Neural crest cell (in vitro differentiated cells): ENCODE data around the gene CDR2. TPM values are rescaled to one million over a fixed set of nuclear protein-coding genes. Genes with fewer than 3 reads are reported as not detected.
"Not testable (repeated sequence)": the region's sequence is repeated elsewhere in the genome, so short reads cannot be mapped to it uniquely, and the experiment has no call there.

Experiments used
- DNase-seq: peaks from one replicate; pipeline ENCODE4 v3.0.0; 2021; ENCODE audit warnings: low read depth, mixed read lengths, low spot score
- H3K27ac Mint-ChIP-seq: one replicate; pipeline ENCODE4 v1.8.0; 2021; ENCODE audit warnings: mild to moderate bottlenecking, mixed read lengths; ENCODE audit not compliant: unreplicated experiment
- H3K27me3 Mint-ChIP-seq: 2 replicates; pipeline ENCODE4 v1.8.0; 2021; ENCODE audit warnings: low read depth, mild to moderate bottlenecking, mixed read lengths
- H3K36me3 Mint-ChIP-seq: 2 replicates; pipeline ENCODE4 v1.8.0; 2021; ENCODE audit warnings: low read depth, mild to moderate bottlenecking, mixed read lengths
- H3K4me1 Mint-ChIP-seq: 2 replicates; pipeline ENCODE4 v1.8.0; 2021; ENCODE audit warnings: mixed read lengths
- H3K4me3 Mint-ChIP-seq: one replicate; pipeline ENCODE4 v1.8.0; 2021; ENCODE audit warnings: mild to moderate bottlenecking, mixed read lengths
- H3K9me3 Mint-ChIP-seq: 2 replicates; pipeline ENCODE4 v1.8.0; 2021; ENCODE audit warnings: mixed read lengths
- total RNA-seq: library from RNA; stranded (reverse); gene quantifications from 2 replicates; pipeline ENCODE4 v1.2.1, GENCODE V29; 2021
- TF ChIP-seq, protein P1 (sequence below): fragments of 200-600 bp; sonication (generic); conservative IDR thresholded peaks from 2 replicates; pipeline ENCODE4 v1.5.0; 2021; ENCODE audit warnings: antibody characterized with exemption, mild to moderate bottlenecking

The CDR2 gene
- total RNA-seq, 1 donor from 2014 or later: 16.1 TPM

DNA sequence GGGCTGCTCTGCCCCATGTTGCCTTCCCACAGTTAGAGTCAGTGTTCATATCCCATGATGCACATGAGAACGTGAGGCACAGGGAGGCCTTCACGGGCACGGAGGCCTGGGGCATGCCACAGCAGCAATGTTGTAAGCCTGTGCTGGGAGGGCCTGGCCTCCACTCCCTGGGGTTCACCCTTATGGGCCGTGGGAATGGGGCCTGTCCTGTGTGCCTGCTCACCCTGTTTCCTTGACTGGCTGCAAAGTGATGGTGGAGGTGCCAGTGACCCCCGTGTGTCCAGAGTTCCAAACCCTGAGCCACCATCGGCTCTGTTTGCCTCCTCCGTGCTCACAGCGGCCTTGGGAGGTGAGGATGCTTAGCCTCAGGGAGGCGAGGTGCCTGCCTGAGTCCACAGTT lies 67.6 kb downstream of the CDR2 start:
- H3K27ac Mint-ChIP-seq: no peak overlapping the region
- no peaks in the 10 kb centered on the region for H3K27me3 Mint-ChIP-seq
- no peak for DNase-seq
- no peaks in the 10 kb centered on the region for H3K4me1 Mint-ChIP-seq
- no peaks in the 10 kb centered on the region for H3K9me3 Mint-ChIP-seq
- H3K4me3 Mint-ChIP-seq: no peak overlapping the region
- H3K36me3 Mint-ChIP-seq: peaks cover 3% of the 10 kb centered on the region
- TF ChIP-seq, protein P1, sequence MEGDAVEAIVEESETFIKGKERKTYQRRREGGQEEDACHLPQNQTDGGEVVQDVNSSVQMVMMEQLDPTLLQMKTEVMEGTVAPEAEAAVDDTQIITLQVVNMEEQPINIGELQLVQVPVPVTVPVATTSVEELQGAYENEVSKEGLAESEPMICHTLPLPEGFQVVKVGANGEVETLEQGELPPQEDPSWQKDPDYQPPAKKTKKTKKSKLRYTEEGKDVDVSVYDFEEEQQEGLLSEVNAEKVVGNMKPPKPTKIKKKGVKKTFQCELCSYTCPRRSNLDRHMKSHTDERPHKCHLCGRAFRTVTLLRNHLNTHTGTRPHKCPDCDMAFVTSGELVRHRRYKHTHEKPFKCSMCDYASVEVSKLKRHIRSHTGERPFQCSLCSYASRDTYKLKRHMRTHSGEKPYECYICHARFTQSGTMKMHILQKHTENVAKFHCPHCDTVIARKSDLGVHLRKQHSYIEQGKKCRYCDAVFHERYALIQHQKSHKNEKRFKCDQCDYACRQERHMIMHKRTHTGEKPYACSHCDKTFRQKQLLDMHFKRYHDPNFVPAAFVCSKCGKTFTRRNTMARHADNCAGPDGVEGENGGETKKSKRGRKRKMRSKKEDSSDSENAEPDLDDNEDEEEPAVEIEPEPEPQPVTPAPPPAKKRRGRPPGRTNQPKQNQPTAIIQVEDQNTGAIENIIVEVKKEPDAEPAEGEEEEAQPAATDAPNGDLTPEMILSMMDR: no peak

DNA sequence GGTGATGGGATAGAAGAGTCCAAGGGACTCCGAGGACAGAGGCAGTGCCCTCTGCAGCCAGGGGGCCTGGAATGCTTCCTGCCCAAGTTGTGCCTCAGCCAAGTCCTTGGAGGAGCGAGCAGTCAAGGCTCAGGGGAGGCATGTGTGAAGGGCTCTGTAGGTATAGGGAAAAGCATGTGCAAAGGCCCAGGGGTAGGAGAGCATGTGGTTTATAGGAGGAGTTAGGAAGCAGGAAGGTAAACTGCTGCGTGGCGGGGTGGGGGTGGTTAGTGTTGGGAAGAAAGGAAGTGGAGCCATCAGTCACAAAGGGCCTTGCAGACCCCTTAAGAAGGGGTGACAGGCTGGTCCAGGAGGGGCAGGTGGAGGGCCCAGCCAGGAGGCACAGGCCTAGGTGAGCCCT lies 70.0 kb downstream of the CDR2 start:
- no peaks in the 10 kb centered on the region for H3K9me3 Mint-ChIP-seq
- H3K27ac Mint-ChIP-seq: no peak overlapping the region
- H3K36me3 Mint-ChIP-seq: no peaks in the 10 kb centered on the region
- DNase-seq: no peak
- TF ChIP-seq, protein P1: no peak
- no peak overlapping the region for H3K4me3 Mint-ChIP-seq
- H3K27me3 Mint-ChIP-seq: no peaks in the 10 kb centered on the region
- H3K4me1 Mint-ChIP-seq: peaks cover 11% of the 10 kb centered on the region

DNA sequence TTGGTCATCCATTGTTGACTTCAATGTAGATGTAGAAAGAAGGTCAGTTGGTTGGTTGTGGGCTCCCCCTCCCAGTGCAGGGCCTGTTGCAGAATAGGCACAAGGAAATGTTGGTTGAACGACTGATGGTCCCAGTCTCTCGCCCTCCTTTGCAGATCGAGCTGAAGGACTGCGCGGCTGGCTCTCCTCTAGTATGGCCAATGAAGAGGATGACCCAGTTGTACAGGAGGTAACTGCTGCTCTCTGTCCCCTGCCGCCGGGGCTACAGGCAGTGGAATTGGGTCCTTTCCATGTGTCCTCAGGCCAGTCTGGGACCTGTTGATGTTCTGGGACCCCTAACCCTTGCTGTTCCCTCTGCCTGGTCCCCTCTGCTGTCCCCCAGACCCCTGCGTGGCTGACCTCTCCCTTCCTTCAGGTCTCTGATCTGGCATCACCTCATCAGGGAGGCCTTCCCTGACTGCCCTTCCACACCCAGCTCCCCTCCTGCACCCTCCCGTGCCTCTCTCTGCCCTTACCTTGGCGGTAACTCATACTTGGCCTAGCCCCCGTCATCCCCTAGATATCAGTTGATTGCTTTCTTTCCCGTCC lies 71.5 kb downstream of the CDR2 start:
- TF ChIP-seq, protein P1: no peak
- Mint-ChIP-seq H3K4me3 (peak overlapping the region; percentile 44), H3K27me3 (peaks cover 7% of the 10 kb centered on the region), H3K36me3 (peaks cover 7% of the 10 kb centered on the region), H3K27ac (no peak overlapping the region), H3K9me3 (peaks cover 3% of the 10 kb centered on the region), H3K4me1 (peaks cover 25% of the 10 kb centered on the region)
- DNase-seq: no peak

DNA sequence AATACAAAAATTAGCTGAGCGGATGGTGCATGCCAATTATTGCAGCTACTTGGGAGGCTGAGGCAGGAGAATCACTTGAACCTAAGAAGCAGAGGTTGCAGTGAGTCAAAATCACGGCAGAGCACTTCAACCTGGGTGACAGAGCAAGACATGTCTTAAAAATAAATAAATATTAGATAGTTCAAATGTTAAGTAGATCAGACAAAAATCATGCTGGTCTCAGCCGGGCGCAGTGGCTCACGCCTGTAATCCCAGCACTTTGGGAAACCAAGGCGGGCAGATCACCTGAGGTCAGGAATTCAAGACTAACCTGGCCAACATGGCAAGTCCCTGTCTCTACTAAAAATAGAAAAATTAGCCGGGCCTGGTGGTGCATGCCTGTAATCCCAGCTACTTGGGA lies 73.0 kb downstream of the CDR2 start:
- DNase-seq: not testable (repeated sequence)
- peaks cover 11% of the 10 kb centered on the region for H3K36me3 Mint-ChIP-seq

DNA sequence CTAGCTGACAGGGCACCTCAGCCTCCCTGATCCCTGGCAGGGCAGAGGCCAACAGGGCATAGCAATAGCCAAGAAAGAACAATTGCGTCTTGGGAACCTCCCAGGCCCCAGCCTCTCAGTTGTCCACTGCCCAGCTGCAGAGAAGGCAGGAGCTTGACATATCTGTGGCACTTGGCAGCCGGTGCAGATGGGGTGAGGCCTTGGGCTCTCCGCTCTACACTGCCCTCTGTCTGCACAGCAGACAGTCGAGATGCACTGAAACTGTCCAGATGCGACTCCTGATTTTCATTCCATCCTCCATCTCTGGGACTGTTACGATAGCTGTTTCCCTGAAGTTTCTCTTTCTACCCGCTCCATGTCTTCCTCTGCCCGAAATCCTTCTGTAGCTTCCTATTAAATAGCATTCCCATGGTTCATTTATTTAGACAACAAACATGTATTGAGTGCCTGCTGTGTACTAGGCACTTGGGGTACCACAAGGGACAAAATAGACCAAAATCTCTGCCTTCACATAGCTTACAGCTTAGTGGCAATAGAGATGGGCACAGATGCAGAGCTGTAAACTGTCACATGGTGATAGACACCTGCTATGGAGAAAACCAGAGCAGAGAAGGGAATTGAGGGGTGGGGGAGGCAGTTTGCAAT lies 73.9 kb downstream of the CDR2 start:
- peaks cover 3% of the 10 kb centered on the region for H3K9me3 Mint-ChIP-seq
- peak; percentile 40 for DNase-seq
- H3K4me1 Mint-ChIP-seq: peaks cover 38% of the 10 kb centered on the region
- peaks cover 18% of the 10 kb centered on the region for H3K27me3 Mint-ChIP-seq
- H3K36me3 Mint-ChIP-seq: peaks cover 11% of the 10 kb centered on the region
- TF ChIP-seq, protein P1: peak; percentile 63
- peak overlapping the region; percentile 84 for H3K4me3 Mint-ChIP-seq
- H3K27ac Mint-ChIP-seq: no peak overlapping the region

More for the DNA sequence above, 73.0 kb downstream of the CDR2 start:
- Mint-ChIP-seq H3K27me3 (peaks cover 13% of the 10 kb centered on the region), H3K4me1 (peaks cover 31% of the 10 kb centered on the region)
- H3K27ac Mint-ChIP-seq, H3K9me3 Mint-ChIP-seq, H3K4me3 Mint-ChIP-seq: not testable (repeated sequence)

DNA sequence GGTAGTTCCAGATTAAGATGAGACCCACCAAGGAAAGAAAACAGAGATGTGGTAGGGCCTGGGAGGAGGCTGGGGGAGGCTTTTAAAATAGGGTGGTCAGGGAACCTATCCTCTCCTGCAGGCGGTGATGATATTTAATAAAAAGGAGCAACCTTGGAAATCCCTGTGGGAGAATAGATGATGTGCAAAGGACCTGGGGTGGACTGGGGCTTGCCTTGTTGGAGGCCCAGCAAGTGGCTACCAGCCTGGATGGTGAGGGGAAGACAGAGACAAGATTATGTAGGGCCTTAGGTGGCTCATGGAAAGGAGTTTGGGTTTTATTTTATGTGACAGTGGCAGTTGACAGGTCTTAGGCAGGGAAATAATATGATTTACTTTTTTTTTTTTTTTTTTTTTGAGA lies 75.4 kb downstream of the CDR2 start:
- Mint-ChIP-seq H3K27me3 (peaks cover 18% of the 10 kb centered on the region), H3K4me1 (peaks cover 38% of the 10 kb centered on the region), H3K4me3 (peak overlapping the region; percentile 99), H3K36me3 (peaks cover 11% of the 10 kb centered on the region), H3K27ac (no peak overlapping the region), H3K9me3 (peaks cover 3% of the 10 kb centered on the region)
- DNase-seq: no peak
- TF ChIP-seq, protein P1: no peak
